ENCODE results near the gene AR. TPM values are rescaled to one million over a fixed set of nuclear protein-coding genes. Genes with fewer than 3 reads are reported as not detected.
"Not testable (repeated sequence)": the region's sequence is repeated elsewhere in the genome, so short reads cannot be mapped to it uniquely, and the experiment has no call there.

AR gene
- total RNA-seq, 1 experiment from 2014 or later, result 14.2 TPM

DNA sequence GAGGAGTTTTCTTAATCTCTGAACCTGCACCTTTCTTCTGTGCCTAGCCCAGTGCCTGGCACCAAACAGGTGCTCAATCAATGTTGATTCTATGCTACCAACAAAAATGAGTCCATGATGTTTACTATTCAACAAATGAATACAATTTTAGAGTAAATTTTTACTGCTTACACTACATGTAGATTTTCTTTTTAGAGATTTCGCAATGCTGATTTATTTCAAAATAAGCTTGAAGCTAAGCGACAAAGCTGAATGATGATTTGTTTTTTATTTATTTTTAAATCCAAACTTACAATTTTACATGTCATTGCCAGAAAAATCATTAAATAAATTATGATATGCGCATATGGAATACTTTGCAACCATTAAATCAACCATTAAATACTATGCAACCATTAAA is 55.7 kb downstream of the AR start:
- H3K4me1 ChIP-seq, result peaks cover 26% of the 10 kb centered on the region
- no peak for DNase-seq
- H3K4me3 ChIP-seq, result no peak overlapping the region
- H3K27me3 ChIP-seq, result no peaks in the 10 kb centered on the region
- no peaks in the 10 kb centered on the region for H3K9me3 ChIP-seq (replicated peaks)
- H3K36me3 ChIP-seq, result no peaks in the 10 kb centered on the region
- H3K27ac ChIP-seq, result no peak overlapping the region

DNA sequence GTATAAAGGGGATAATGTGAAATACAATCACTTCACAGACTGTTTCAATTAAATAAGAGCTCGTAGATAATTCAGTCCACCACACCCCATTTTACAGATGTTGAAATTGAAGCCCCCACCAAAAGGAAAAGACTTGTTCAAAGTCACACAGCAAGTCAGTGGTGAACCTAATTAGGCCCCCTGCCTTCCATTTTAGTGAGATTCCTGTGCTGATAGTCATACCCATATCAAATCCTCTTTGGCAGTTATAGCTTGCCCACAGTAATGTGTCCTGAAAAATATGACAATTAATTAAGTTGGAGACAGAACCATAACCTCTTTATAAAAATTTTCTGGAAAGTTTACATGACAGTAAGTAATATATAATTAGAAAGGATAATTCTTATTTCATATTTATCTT is 58.0 kb downstream of the AR start:
- H3K27me3 ChIP-seq, result no peaks in the 10 kb centered on the region
- peak in 1 of 2 experiments; percentile 37 for DNase-seq
- H3K4me1 ChIP-seq, result peaks cover 39% of the 10 kb centered on the region
- peak overlapping the region; percentile 65 for H3K27ac ChIP-seq
- H3K4me3 ChIP-seq, result no peak overlapping the region
- no peaks in the 10 kb centered on the region for H3K9me3 ChIP-seq (replicated peaks)
- no peaks in the 10 kb centered on the region for H3K36me3 ChIP-seq

- Histone ChIP-seq H3K27me3 (no peaks in the 10 kb centered on the region), H3K9me3 (replicated peaks) (no peaks in the 10 kb centered on the region), H3K4me1 (peaks cover 39% of the 10 kb centered on the region), H3K4me3 (no peak overlapping the region), H3K27ac (peak overlapping the region; percentile 85), H3K36me3 (no peaks in the 10 kb centered on the region)
- peak; percentile 77 to 85 for DNase-seq
Measured at GRCh38 chrX:67604979-67605703, 61.3 kb downstream of the AR start.

DNA sequence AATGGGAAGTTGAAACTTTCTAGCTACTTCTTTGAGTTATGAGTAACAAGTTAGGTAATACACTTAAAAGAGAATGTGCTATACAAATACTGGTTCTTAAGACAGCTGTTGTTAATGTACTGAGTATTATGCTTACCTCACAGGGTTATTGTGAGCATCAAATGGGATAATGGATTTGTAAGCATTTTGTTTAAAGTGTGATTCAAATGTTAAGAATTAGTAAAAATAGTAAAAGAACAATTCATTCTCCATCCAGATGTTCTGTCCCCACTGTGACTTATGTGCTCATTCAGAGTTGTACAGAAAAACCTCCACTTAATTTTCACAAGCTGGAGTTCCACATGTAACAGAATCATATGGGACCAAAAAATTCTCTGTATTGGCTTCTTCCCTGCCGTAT is 63.6 kb downstream of the AR start:
- no peak overlapping the region for H3K27ac ChIP-seq
- no peaks in the 10 kb centered on the region for H3K9me3 ChIP-seq (replicated peaks)
- H3K27me3 ChIP-seq, result no peaks in the 10 kb centered on the region
- peaks cover 35% of the 10 kb centered on the region for H3K4me1 ChIP-seq
- no peak overlapping the region for H3K4me3 ChIP-seq
- DNase-seq, result no peak
- no peaks in the 10 kb centered on the region for H3K36me3 ChIP-seq

- Histone ChIP-seq H3K4me1 (peaks cover 34% of the 10 kb centered on the region), H3K36me3 (no peaks in the 10 kb centered on the region), H3K27me3 (no peaks in the 10 kb centered on the region), H3K9me3 (replicated peaks) (no peaks in the 10 kb centered on the region), H3K4me3 (no peak overlapping the region), H3K27ac (no peak overlapping the region)
- no peak for DNase-seq
Measured at GRCh38 chrX:67610282-67610681, 66.5 kb downstream of the AR start.

DNA sequence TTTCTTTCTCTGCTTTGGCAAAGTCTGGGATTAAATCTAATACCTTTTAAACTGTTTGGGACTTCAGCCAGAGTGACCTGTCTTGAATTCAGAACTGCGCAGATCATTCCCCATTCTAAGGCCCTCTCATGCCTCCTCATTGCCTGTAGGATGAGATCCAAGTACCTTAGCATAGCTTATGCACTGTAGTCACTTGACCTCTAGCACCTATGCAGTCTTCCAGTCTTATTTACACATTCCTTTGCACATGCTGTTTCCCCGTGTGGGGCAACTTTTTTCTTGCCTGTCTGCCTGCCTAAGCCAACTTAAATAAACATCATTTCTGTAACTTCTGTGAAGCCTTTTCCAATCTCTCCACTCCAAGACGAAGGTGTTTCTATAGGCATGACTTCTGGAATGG is 68.4 kb downstream of the AR start:
- Histone ChIP-seq H3K27me3 (no peaks in the 10 kb centered on the region), H3K4me1 (peaks cover 27% of the 10 kb centered on the region), H3K4me3 (no peak overlapping the region), H3K9me3 (replicated peaks) (no peaks in the 10 kb centered on the region), H3K36me3 (no peaks in the 10 kb centered on the region; the same call in 1 of the 2 replicates), H3K27ac (peak overlapping the region; percentile 75; the same call in 1 of the 2 replicates)
- DNase-seq, result peak; percentile 26 to 36

GRCh38 chrX:67613366-67613765 is 69.5 kb downstream of the AR start:
- peak; percentile 38 to 61 for DNase-seq
- Histone ChIP-seq H3K36me3 (no peaks in the 10 kb centered on the region; the same call in 1 of the 2 replicates), H3K27ac (peak overlapping the region; percentile 75), H3K4me3 (no peak overlapping the region), H3K27me3 (no peaks in the 10 kb centered on the region), H3K9me3 (replicated peaks) (no peaks in the 10 kb centered on the region), H3K4me1 (peaks cover 27% of the 10 kb centered on the region)

GRCh38 chrX:67613996-67614395 is 70.2 kb downstream of the AR start:
- Histone ChIP-seq H3K9me3 (replicated peaks) (no peaks in the 10 kb centered on the region), H3K27me3 (no peaks in the 10 kb centered on the region), H3K4me1 (peaks cover 33% of the 10 kb centered on the region), H3K36me3 (no peaks in the 10 kb centered on the region; the same call in 1 of the 2 replicates), H3K4me3 (no peak overlapping the region), H3K27ac (peak overlapping the region; percentile 75)
- DNase-seq, result no peak

GRCh38 chrX:67614423-67614822 is 70.6 kb downstream of the AR start:
- Histone ChIP-seq H3K27ac (peak overlapping the region; percentile 75; the same call in 1 of the 2 replicates), H3K4me1 (peaks cover 35% of the 10 kb centered on the region)
- no peak for DNase-seq

DNA sequence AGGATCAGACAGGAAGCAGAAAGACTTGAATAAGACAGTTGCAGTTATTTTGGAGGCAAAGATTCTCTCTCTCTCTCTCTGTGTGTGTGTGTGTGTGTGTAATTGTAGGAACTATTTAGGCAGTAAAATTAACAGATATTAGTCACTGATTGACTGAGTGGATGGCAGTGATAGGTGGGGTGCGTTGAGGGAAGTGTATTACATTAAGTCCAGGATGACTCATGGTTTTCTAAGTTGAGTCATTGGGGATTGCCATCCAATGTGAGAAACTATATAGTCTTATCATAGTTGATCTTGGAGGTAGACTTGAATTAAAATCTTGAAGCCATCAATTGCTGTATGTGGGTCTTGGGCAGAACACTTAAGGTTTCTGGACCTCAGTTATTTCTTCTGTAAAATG is 75.4 kb downstream of the AR start:
- H3K27me3 ChIP-seq, result no peaks in the 10 kb centered on the region
- DNase-seq, result no peak
- H3K4me3 ChIP-seq, result no peak overlapping the region
- no peaks in the 10 kb centered on the region; the same call in none of the 2 replicates for H3K36me3 ChIP-seq
- no peak overlapping the region for H3K27ac ChIP-seq
- H3K4me1 ChIP-seq, result peaks cover 9% of the 10 kb centered on the region; the same call in 1 of the 2 replicates
- no peaks in the 10 kb centered on the region for H3K9me3 ChIP-seq (replicated peaks)

More at GRCh38 chrX:67614423-67614822, 70.6 kb downstream of the AR start:
- Histone ChIP-seq H3K4me3 (no peak overlapping the region), H3K36me3 (no peaks in the 10 kb centered on the region; the same call in 1 of the 2 replicates), H3K9me3 (replicated peaks) (no peaks in the 10 kb centered on the region), H3K27me3 (no peaks in the 10 kb centered on the region)

DNA sequence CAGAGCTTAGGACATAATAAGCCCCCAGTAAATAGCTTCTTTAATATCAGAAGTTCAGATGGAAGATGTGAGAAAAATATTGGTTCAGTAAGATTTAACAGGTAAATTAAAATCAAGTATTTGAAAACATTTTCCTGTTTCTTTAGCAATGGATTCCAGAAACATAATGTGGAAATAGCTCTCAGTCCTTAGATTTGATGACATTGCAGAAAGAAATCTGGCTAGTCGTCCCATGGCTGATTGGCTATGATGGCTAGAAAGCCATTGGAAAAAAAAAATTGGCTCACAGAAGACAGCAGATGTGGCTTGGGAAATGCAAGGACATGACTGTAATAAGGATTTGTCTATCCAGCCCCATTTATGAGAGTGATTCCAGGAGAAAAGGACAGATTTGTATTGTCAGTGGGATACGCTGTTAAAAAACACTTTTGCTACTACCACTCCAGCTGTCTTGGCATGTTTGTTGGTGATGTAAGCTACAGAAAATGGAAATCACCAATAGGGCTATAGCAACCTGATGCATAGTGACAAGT is 78.3 kb downstream of the AR start:
- Histone ChIP-seq H3K27ac (no peak overlapping the region), H3K9me3 (replicated peaks) (no peaks in the 10 kb centered on the region), H3K27me3 (no peaks in the 10 kb centered on the region), H3K4me3 (no peak overlapping the region), H3K4me1 (peaks cover 9% of the 10 kb centered on the region; the same call in 1 of the 2 replicates), H3K36me3 (no peaks in the 10 kb centered on the region; the same call in 1 of the 2 replicates)
- DNase-seq, result no peak

DNA sequence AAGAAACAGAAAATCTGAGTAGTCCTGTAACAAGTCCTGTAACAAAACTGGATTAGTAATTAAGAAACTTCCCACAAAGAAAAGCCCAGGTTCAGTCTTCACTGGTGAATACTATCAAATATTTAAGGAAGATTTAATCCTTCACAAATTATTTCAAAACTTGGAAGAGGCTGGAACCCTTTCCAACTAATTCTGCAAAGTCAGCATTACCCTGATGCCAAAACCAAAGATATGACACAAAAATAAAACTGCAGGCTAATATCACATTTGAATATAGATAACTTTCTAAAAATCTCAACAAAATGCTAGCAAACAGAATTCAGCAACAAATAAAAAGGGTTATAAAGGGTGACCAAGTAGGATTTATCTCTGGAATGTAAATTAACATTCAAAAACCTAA is 80.5 kb downstream of the AR start:
- no peak for DNase-seq
- Histone ChIP-seq H3K27ac (no peak overlapping the region), H3K27me3 (no peaks in the 10 kb centered on the region), H3K4me3 (no peak overlapping the region), H3K4me1 (no peaks in the 10 kb centered on the region), H3K36me3 (no peaks in the 10 kb centered on the region; the same call in 1 of the 2 replicates), H3K9me3 (replicated peaks) (no peaks in the 10 kb centered on the region)

DNA sequence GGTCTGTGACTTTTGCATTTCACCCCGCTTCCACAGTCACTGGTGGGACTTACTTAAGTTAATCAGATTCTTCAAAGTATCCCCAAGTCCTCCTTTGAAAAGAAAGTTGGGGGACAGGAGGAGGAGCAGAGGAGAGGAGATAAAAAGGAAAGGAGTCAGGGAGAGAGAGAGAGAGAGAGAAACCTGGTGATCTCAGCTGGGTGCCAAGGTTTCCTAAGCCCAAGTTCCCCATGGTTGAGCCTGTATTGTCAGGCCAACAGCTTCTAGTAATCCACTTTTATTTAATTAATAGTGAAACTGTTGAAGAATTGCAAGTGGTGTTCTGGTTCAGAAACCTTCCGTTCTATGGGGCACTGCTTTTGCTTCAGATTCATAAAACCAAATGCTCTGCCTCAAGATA is 91.6 kb downstream of the AR start:
- DNase-seq, result no peak
- H3K4me1 ChIP-seq, result no peaks in the 10 kb centered on the region
- no peak overlapping the region for H3K4me3 ChIP-seq
- H3K36me3 ChIP-seq, result no peaks in the 10 kb centered on the region
- no peak overlapping the region for H3K27ac ChIP-seq
- no peaks in the 10 kb centered on the region for H3K27me3 ChIP-seq
- H3K9me3 ChIP-seq (replicated peaks), result no peaks in the 10 kb centered on the region

DNA sequence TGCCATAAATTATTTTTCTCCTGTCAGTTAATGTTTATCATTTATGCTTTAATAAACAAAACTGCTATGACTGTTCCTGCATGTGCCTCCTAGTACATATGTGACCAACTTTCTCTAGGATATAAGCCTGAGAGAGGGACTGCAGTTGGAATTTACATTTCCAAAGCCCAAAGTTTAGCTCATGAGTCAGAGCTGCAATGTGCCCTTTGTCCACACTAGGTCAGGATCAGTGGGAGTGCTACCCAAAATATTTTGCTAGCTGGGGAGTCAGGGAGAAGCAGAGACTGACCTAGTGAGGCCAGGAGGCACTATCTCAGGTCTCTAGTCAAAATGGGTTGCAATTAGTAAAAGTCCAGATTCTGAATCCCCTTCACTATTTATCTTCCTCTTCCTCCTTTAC is 92.7 kb downstream of the AR start:
- H3K27me3 ChIP-seq, result no peaks in the 10 kb centered on the region
- no peak overlapping the region for H3K4me3 ChIP-seq
- no peaks in the 10 kb centered on the region for H3K4me1 ChIP-seq
- H3K36me3 ChIP-seq, result no peaks in the 10 kb centered on the region
- no peaks in the 10 kb centered on the region for H3K9me3 ChIP-seq (replicated peaks)
- H3K27ac ChIP-seq, result no peak overlapping the region
- DNase-seq, result no peak

DNA sequence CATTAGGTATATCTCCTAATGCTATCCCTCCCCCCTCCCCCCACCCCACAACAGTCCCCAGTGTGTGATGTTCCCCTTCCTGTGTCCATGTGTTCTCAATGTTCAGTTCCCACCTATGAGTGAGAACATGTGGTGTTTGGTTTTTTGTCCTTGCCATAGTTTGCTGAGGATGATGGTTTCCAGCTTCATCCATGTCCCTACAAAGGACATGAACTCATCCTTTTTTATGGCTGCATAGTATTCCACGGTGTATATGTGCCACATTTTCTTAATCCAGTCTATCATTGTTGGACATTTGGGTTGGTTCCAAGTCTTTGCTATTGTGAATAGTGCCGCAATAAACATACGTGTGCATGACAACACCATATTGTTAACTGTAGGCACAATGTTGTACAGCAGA is 93.5 kb downstream of the AR start:
- not testable (repeated sequence) for H3K36me3 ChIP-seq; H3K4me1 ChIP-seq; H3K9me3 ChIP-seq (replicated peaks); H3K27ac ChIP-seq; H3K4me3 ChIP-seq; DNase-seq; H3K27me3 ChIP-seq

DNA sequence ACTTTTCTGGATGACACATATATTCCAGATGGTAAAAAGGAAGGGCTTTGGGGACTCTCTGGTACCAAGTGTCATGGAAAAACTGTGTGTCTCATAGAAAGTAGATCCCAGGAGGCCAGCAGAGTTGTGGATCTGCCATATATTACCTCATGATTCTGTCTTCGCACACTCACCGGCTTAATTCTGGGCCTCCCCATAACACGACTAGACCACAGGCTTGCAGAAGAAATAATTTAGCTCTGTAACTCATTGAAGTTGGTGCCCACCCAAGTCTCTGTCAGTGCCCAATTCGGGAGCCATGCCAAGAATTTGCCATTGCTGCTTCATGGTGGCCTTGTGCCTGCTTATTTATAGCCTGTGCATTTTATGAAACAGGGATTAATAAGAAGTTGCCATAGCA is 104.5 kb downstream of the AR start:
- DNase-seq, result no peak

More for the DNA sequence above, 104.5 kb downstream of the AR start:
- Histone ChIP-seq H3K4me1 (no peaks in the 10 kb centered on the region), H3K27ac (no peak overlapping the region), H3K9me3 (replicated peaks) (no peaks in the 10 kb centered on the region), H3K27me3 (no peaks in the 10 kb centered on the region), H3K36me3 (no peaks in the 10 kb centered on the region; the same call in 1 of the 2 replicates), H3K4me3 (no peak overlapping the region)
